Measurements from ENCODE around the gene HAT1. TPM values are rescaled to one million over a fixed set of nuclear protein-coding genes. Genes with fewer than 3 reads are reported as not detected.

Gene HAT1
- total and polyA plus RNA-seq, 2 of the 4 experiments (the other 2 are of a cell fraction) = 24.4 to 42.1 TPM

GRCh38 chr2:171889333-171889732, 32.9 kb upstream of the HAT1 start:
- no peak overlapping the region for H3K27ac ChIP-seq (ENCODE audit: insufficient read depth, low read length)
- intact Hi-C loops (cut with micrococcal nuclease) (no loop called here), dilution Hi-C loops (cut with HindIII; ENCODE audit: low sequenced_read_pairs, unreplicated experiment) (no loop called here), in situ Hi-C loops (cut with MboI; ENCODE audit: low sequenced_read_pairs) (no loop called here)
- POLR2A ChIA-PET (ENCODE audit: unreplicated experiment) = no interaction called here
- H3K4ac ChIP-seq (ENCODE audit: low read depth, low read length) = no peak overlapping the region
- peaks cover 8 to 17% of the 10 kb centered on the region in 2 experiments; a peak in 3 of 4 replicates for H3K79me1 ChIP-seq (ENCODE audit: low read depth in 1 of 2, low read length in 2 of 2)
- H3K27me3 ChIP-seq (ENCODE audit: control insufficient read depth, insufficient read depth, low read length) = no peaks in the 10 kb centered on the region
- CTCF ChIA-PET = no interaction called here
- H3K9me1 ChIP-seq (ENCODE audit: insufficient read depth, low read length) = 0 out of 2 replicates have a peak, but pooled peaks cover 6% of the 10 kb centered on the region
- no peak for DNase-seq
- TF ChIP-seq MAZ (IDR thresholded peaks at IDR 0.05; ENCODE audit: borderline replicate concordance, low read depth, low read length) (no peak), NFE2L2 (IDR thresholded peaks at IDR 0.05; ENCODE audit: low read depth, low read length) (no peak), POLR2A (IDR thresholded peaks at IDR 0.05; ENCODE audit: low read depth, low read length) (no peak), USF2 (IDR thresholded peaks at IDR 0.05; ENCODE audit: low read depth, low read length) (no peak), RAD21 (IDR thresholded peaks at IDR 0.05; ENCODE audit: low read length) (no peak), ELK1 (IDR thresholded peaks at IDR 0.05; ENCODE audit: borderline replicate concordance, low read depth, low read length) (no peak), SMC3 (IDR thresholded peaks at IDR 0.05; ENCODE audit: low read depth, low read length) (no peak), FOS (IDR thresholded peaks at IDR 0.05; ENCODE audit: low read depth, low read length) (no peak), CHD1 (IDR thresholded peaks at IDR 0.05; ENCODE audit: low read depth, low read length) (no peak), MAFK (IDR thresholded peaks at IDR 0.05; ENCODE audit: low read depth, low read length) (no peak), BHLHE40 (IDR thresholded peaks at IDR 0.05; ENCODE audit: low read depth, low read length) (no peak), MXI1 (IDR thresholded peaks at IDR 0.05; ENCODE audit: borderline replicate concordance, low read depth, low read length) (no peak), CTCF (conservative IDR thresholded peaks at IDR 0.05; ENCODE audit: low read depth, low read length) (no peak), RCOR1 (IDR thresholded peaks at IDR 0.05; ENCODE audit: insufficient replicate concordance, low read length) (no peak), RFX5 (IDR thresholded peaks at IDR 0.05; ENCODE audit: low read depth, low read length) (no peak), CEBPB (IDR thresholded peaks at IDR 0.05; ENCODE audit: low read depth, low read length) (no peak)
- no peak overlapping the region for H4K91ac ChIP-seq (ENCODE audit: insufficient read depth, low read depth, low read length)
- no peaks in the 10 kb centered on the region; the same call in none of the 2 replicates for H3K36me3 ChIP-seq (ENCODE audit: control insufficient read depth, insufficient read depth, low read length)
- no peak overlapping the region for H4K8ac ChIP-seq (ENCODE audit: low read depth in 2 of 2, low read length in 2 of 2)
- no peak overlapping the region for H2AK5ac ChIP-seq (ENCODE audit: low read depth, low read length)
- H4K20me1 ChIP-seq (ENCODE audit: insufficient read depth, low read length) = no peaks in the 10 kb centered on the region
- no peak overlapping the region for H3K9ac ChIP-seq (ENCODE audit: low read depth, low read length)
- H3K56ac ChIP-seq (ENCODE audit: extremely low read depth, insufficient read depth, low read length) = no peak overlapping the region
- H2AK9ac ChIP-seq (replicated peaks; ENCODE audit: low read depth, low read length, poor library complexity) = no peak overlapping the region
- no peak overlapping the region for H3K4me2 ChIP-seq (ENCODE audit: low read depth, low read length)
- WGBS, 2 experiments (ENCODE audit: extremely low coverage in 2 of 2, insufficient read length in 1 of 2) = 96 to 100% methylated on average over 1 to 2 of the region's 2 CpGs
- H2BK5ac ChIP-seq (ENCODE audit: low read depth, low read length, poor library complexity, severe bottlenecking) = no peak overlapping the region
- no peak overlapping the region for H2BK20ac ChIP-seq (ENCODE audit: low read depth, low read length)
- no peaks in the 10 kb centered on the region for H3K4me1 ChIP-seq (ENCODE audit: control insufficient read depth, insufficient read depth, low read length)
- no peak overlapping the region for H3K23ac ChIP-seq (ENCODE audit: low read depth, low read length)
- no peak overlapping the region for H4K5ac ChIP-seq (ENCODE audit: low read depth, low read length)
- no peak overlapping the region for H2AFZ ChIP-seq (replicated peaks; ENCODE audit: low read length, poor library complexity)
- H2BK120ac ChIP-seq (ENCODE audit: low read depth, low read length) = no peak overlapping the region
- no peaks in the 10 kb centered on the region for H3K9me3 ChIP-seq (ENCODE audit: control insufficient read depth, insufficient read depth, low read length)
- BruUV-seq (replicated peaks) = no TSS peak
- no peak overlapping the region for H3K18ac ChIP-seq (ENCODE audit: low read depth, low read length)
- H2BK15ac ChIP-seq (ENCODE audit: low read depth, low read length) = no peak overlapping the region
- H3K14ac ChIP-seq (replicated peaks; ENCODE audit: low read depth, low read length) = no peak overlapping the region
- no peak overlapping the region for H3K4me3 ChIP-seq (ENCODE audit: insufficient read depth, low read depth, low read length)
- no peak for ATAC-seq (ENCODE audit: low read depth)

All from IMR-90 (cell line).